ENCODE measurements around the gene METRN.

Gene METRN

GRCh38 chr16:714558-715476 is at the start of gene METRN:
METRN (plus strand) TSS chr16:715118; CDS start chr16:715290, 172 bp downstream.
- DNase-seq: peak; percentile 14

- no peak for DNase-seq
Measured at GRCh38 chr16:666572-666971, 48.3 kb upstream of the METRN start.

- DNase-seq: no peak
Measured at GRCh38 chr16:667113-667779, 47.7 kb upstream of the METRN start.

- peak; percentile 24 for DNase-seq
Measured at GRCh38 chr16:667780-668518, 47.0 kb upstream of the METRN start, which contains the start of gene RHOT2. RHOT2 (plus strand) TSS chr16:668132; CDS start chr16:668200, 68 bp downstream.

- no peak for DNase-seq
Measured at GRCh38 chr16:668519-669171, 46.3 kb upstream of the METRN start.

GRCh38 chr16:669666-670065 is 45.3 kb upstream of the METRN start:
- DNase-seq: no peak

GRCh38 chr16:670485-671352 is 44.2 kb upstream of the METRN start:
- no peak for DNase-seq

GRCh38 chr16:671353-672131 is 43.4 kb upstream of the METRN start:
- no peak for DNase-seq

- DNase-seq: no peak
Measured at GRCh38 chr16:672371-672770, 42.5 kb upstream of the METRN start.

- no peak for DNase-seq
Measured at GRCh38 chr16:672851-673250, 42.1 kb upstream of the METRN start.

GRCh38 chr16:673399-673991 is 41.4 kb upstream of the METRN start:
- no peak for DNase-seq

- DNase-seq: no peak
Measured at GRCh38 chr16:674214-674881, 40.6 kb upstream of the METRN start.

- DNase-seq: no peak
Measured at GRCh38 chr16:674968-675883, 39.7 kb upstream of the METRN start, which contains the start of gene RHBDL1. RHBDL1 (plus strand) TSS chr16:675671; CDS start chr16:675791, 120 bp downstream.

- no peak for DNase-seq
Measured at GRCh38 chr16:675884-676564, 38.9 kb upstream of the METRN start.

- DNase-seq: no peak
Measured at GRCh38 chr16:676565-676902, 38.4 kb upstream of the METRN start.

- DNase-seq: no peak
Measured at GRCh38 chr16:676913-677312, 38.0 kb upstream of the METRN start.

- no peak for DNase-seq
Measured at GRCh38 chr16:677316-678190, 37.4 kb upstream of the METRN start.

All from NCI-H1048 (cell line).